NCI-H1092 treated with DMSO at 0.1 percent for 48 hours (cell line): ENCODE measurements around the gene EDNRB.
"Not testable (repeated sequence)": the region's sequence is repeated elsewhere in the genome, so short reads cannot be mapped to it uniquely, and the experiment has no call there.

Experiments
- DNase-seq: peaks from one replicate; lab custom pipeline; 2025; lab: John Stamatoyannopoulos, UW

Gene EDNRB

GRCh38 chr13:77896977-77897376 lies 21.7 kb downstream of the EDNRB start:
- no peak for DNase-seq

GRCh38 chr13:77896536-77896935 lies 22.1 kb downstream of the EDNRB start:
- DNase-seq: no peak

- DNase-seq: no peak
These were observed 23.9 kb downstream of the EDNRB start for GRCh38 chr13:77894743-77895142.

GRCh38 chr13:77893066-77893465 lies 25.6 kb downstream of the EDNRB start:
- DNase-seq: no peak

GRCh38 chr13:77892491-77892890 lies 26.1 kb downstream of the EDNRB start:
- DNase-seq: no peak

- DNase-seq: no peak
These were observed 27.1 kb downstream of the EDNRB start for GRCh38 chr13:77891486-77891885.

GRCh38 chr13:77891041-77891440 lies 27.6 kb downstream of the EDNRB start:
- no peak for DNase-seq

- no peak for DNase-seq
These were observed 35.3 kb downstream of the EDNRB start for GRCh38 chr13:77883328-77883727.

GRCh38 chr13:77878190-77878589 lies 40.4 kb downstream of the EDNRB start:
- no peak for DNase-seq

- DNase-seq: no peak
These were observed 42.5 kb downstream of the EDNRB start for GRCh38 chr13:77876176-77876575.

- DNase-seq: no peak
These were observed 44.2 kb downstream of the EDNRB start for GRCh38 chr13:77874406-77874805.

GRCh38 chr13:77872995-77873394 lies 45.6 kb downstream of the EDNRB start:
- no peak for DNase-seq

- no peak for DNase-seq
These were observed 47.0 kb downstream of the EDNRB start for GRCh38 chr13:77871596-77871995.

GRCh38 chr13:77868717-77869116 lies 49.9 kb downstream of the EDNRB start:
- no peak for DNase-seq

- DNase-seq: no peak
These were observed 51.7 kb downstream of the EDNRB start for GRCh38 chr13:77866971-77867370.

- no peak for DNase-seq
These were observed 53.0 kb downstream of the EDNRB start for GRCh38 chr13:77865622-77866021.

GRCh38 chr13:77863144-77863543 lies 55.5 kb downstream of the EDNRB start:
- DNase-seq: no peak

GRCh38 chr13:77861741-77862140 lies 56.9 kb downstream of the EDNRB start:
- DNase-seq: no peak

GRCh38 chr13:77860507-77860981 lies 58.1 kb downstream of the EDNRB start:
- no peak for DNase-seq

GRCh38 chr13:77859450-77859849 lies 59.2 kb downstream of the EDNRB start:
- no peak for DNase-seq

- no peak for DNase-seq
These were observed 61.0 kb downstream of the EDNRB start for GRCh38 chr13:77857531-77858209.

- no peak for DNase-seq
These were observed 64.9 kb downstream of the EDNRB start for GRCh38 chr13:77853703-77854102.

GRCh38 chr13:77848050-77848449 lies 70.6 kb downstream of the EDNRB start:
- DNase-seq: not testable (repeated sequence)

- no peak for DNase-seq
These were observed 72.5 kb downstream of the EDNRB start for GRCh38 chr13:77846173-77846572.
